Middle frontal gyrus (tissue), 1 donor: ENCODE results near the gene LCORL.
"Not testable (repeated sequence)": the region's sequence is repeated elsewhere in the genome, so short reads cannot be mapped to it uniquely, and the experiment has no call there.

ENCODE experiments used
- DNase-seq: peaks from one replicate; pipeline ENCODE4 v3.0.0-alpha.2; 2015; ENCODE audit warnings: low spot score; ENCODE audit errors: extremely low spot score

Gene LCORL

DNA sequence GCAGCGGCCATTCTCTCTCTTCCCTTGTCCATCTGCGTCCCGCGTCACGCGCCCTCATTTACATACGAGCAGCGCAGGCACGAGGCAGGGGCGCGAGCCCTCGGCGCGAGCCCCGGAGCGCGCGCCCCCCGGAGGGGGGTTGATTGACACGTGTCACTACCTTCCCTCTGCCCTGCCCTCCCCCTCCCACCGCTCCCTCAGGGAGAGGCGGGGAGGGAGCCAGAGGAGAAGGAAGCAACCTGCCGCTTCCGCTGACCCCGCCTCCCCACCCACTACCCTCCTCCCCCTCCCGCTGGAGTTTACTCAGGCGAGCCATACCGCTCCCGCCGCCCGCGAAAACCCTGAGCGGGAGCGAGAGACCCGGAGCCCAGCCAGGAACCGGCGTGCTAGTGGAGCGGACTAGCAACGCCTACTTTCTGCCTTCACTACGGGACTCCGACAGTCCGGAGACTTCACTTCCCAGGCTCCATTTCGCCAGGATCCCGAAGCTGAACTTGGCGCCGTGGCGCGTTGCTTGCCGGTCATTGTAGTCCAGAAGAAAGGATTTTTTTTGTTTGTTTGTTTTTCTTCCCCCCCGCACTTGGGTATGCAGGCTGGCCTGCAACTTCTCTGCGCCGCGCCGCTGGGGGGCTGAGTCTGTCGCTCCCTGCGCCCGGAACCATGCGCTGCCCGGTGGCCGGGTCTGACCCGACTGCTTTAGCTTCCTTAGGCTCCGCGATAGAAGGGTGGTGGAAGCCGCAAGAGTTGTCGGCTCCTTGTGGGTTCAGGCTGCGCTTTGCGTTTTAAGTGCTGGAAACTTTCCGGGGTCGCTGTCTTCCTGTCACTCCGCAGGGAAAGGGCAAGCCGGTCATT is at the start of gene LCORL:
LCORL (minus strand) TSS at position 36 of the 852 bp plus-strand sequence; CDS start at position 32, 4 bp downstream.
- DNase-seq = peak; percentile 91

- DNase-seq = no peak
Measured at GRCh38 chr4:18069810-18070209, 48.3 kb upstream of the LCORL start.

DNA sequence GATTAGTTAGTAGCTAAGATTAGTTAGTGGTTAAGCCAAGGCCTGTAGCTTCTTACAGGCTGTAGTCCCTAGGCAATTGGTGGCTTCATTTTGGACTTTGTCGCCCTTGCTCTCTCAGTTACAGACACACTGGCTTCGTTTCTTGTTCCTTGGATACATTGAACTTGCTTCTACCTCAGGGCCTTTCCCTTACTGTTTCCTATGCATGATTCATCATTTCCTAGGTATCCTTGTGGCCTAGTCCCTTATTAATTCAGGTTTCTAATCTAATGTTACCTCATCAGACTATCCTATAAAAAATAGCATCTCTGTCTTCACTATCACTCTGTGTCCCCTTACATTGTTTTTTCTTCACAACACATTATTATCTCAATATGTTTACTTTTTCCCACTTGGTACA is 45.5 kb upstream of the LCORL start:
- no peak for DNase-seq

DNA sequence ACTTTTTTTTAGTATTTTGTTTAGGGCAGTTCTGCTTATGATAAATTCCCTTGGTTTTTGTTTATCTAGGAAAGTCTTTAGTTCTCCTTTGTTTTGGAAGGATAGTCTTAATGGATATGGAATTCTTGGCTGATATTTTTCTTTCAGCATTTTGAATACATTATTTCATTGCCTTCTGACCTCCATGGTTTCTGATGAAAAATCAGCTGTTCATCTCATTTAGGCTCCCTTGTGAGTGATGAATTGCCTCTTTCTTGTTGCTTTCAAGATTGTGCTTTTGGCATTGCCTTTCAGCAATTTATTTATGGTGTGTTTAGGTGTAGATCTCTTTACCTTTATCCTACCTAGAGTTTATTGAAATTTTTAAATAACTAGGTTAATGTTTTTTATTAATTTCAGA is 41.5 kb upstream of the LCORL start:
- no peak for DNase-seq

DNA sequence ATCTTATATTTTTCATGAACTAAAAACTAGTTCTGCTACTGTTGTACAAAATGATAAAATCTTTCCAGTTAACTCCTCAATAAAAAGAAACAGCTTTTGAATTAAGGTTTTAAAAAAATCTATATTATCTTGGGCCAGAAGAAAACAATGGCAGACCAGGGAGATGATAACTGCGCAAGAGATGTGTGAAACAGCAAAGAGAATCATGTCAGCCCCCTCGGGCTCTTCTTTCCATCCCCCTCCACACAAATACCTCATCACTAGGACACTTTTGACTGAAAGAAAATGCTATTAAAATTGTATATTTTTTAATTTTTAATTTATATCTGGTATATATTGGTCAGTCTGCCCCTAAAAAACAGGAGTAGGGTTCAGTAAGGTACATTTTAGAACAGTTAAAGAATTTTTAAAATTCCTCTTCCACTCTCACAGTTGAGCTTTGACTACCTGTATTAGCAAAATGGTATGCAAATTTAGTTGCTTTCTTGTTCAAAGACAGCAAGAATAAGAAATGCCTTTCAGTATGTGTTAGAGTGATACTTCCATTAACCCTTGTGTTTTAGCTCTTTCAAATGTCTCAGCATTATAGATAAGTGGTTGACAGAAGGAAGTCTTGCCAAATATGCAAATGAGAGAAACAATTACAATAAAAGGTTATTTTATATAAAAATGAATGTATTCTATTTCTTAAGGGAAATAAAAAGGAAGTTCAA is 36.4 kb upstream of the LCORL start:
- DNase-seq = no peak

DNA sequence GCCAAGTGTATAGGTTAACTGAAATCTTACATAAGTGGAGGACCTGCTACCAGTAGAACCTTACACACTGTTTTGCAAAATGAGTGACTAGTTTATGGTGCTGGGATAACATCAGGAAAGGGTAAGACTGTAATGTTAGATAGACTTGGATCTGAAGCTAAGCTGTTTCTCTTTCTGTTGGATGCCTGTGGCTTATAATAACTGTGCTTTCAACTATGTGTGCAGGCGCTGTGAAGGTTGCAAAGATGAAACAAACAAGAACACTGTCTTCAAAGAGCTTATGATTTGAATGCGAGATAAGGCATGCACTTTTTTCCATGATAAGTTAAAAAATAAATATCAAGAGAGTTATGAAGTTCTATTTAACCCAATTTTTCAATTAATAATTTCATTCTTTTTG is 34.5 kb upstream of the LCORL start:
- no peak for DNase-seq

DNA sequence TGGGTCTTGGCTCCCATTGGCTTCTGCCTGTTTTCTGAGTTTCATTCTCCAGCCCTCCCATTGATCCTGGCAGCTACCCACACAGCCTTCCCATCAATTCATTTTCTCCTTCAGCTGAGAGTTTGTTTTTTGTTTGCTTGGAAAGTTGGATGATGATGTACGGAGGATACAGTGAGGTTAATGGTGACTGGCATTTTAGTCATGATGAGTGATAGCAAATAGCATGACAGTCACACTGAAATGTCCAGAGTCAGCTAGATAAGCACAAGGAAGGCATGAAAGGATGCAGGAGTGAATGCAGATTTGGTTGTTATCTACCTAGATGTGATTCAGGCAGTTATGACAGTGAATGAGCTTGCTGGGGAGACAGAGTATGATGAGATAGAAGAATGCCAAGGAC is 30.6 kb upstream of the LCORL start:
- no peak for DNase-seq

GRCh38 chr4:18051281-18051680 is 29.7 kb upstream of the LCORL start:
- DNase-seq = no peak

DNA sequence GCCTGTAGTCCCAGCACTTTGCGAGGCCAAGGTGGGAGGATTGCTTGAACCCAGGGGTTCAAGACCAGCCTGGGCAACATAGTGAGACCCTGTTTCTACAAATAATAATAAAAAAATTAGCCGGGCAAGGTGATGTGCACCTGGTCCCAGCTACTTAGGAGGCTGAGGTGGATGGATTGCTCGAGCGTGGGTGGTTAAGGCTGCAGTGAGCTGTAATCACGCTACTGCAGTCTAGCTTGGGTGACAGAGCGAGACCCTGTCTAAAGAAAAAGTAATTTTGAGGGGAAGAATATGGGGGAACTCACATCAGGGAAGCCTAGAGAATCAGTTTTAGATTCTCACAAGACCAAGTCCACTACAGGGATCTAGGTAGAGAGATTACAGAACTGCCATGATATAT is 28.9 kb upstream of the LCORL start:
- no peak for DNase-seq

GRCh38 chr4:18049446-18049845 is 27.9 kb upstream of the LCORL start:
- DNase-seq = no peak

DNA sequence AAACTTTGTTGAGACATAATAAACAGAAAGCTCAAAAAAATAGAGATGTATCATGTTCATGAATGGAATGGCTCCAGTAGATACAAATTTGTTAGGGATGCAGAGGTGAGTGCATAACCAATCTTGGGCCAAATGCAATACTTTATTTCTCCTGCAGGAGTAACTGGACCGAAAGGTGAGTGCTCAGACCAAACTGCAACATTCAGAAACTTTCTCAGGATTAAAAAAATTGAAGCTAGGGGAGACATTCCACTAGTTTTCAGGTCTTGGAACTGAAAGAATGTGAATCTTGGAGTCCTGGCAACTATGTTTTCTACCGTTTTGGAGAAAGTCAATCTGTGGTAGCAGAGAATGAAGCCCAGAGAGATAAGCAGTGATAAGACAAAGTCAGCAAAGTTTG is 21.2 kb upstream of the LCORL start:
- DNase-seq = no peak

- no peak for DNase-seq
Measured at GRCh38 chr4:18042012-18042411, 20.5 kb upstream of the LCORL start.

- no peak for DNase-seq
Measured at GRCh38 chr4:18041114-18041513, 19.6 kb upstream of the LCORL start.

GRCh38 chr4:18039113-18039512 is 17.6 kb upstream of the LCORL start:
- no peak for DNase-seq

- DNase-seq = not testable (repeated sequence)
Measured at GRCh38 chr4:18036369-18036768, 14.8 kb upstream of the LCORL start.

GRCh38 chr4:18034099-18034498 is 12.5 kb upstream of the LCORL start:
- DNase-seq = no peak

GRCh38 chr4:18033111-18034085 is 11.8 kb upstream of the LCORL start:
- DNase-seq = no peak

DNA sequence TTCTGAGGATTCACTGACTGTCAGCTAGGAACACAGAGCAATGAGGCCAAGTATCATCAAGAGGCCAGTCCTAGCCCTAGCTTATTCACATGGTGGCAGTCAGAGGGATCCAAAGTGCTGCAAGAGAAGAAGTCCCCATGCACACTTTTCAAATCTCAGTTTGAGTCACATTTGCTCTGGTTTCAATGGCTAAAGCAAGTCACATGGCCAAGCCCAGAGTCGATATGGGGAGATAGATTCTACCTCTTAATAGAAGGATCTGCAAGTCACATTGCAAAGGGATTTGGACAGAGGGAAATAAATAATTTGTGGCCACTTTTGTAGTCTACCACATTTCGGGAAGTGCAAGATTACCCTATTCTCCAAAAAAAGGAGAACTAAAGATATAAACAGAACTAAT is 3.7 kb upstream of the LCORL start:
- no peak for DNase-seq

GRCh38 chr4:18022572-18023050 is 1.1 kb upstream of the LCORL start:
- DNase-seq = no peak

DNA sequence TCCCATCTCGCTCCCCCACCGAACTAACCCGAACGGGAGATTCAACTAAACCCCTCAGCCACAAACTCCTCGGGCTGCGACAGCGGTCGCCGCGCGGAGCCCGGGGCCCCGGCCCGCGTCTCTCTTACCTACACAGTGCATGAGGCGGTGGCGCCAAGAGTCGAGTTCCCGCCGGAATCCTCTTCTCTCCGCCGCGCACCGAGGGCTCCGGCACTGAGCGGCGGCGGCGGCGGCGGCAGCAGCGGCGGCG is 160 bp downstream of the LCORL start:
- DNase-seq = no peak

DNA sequence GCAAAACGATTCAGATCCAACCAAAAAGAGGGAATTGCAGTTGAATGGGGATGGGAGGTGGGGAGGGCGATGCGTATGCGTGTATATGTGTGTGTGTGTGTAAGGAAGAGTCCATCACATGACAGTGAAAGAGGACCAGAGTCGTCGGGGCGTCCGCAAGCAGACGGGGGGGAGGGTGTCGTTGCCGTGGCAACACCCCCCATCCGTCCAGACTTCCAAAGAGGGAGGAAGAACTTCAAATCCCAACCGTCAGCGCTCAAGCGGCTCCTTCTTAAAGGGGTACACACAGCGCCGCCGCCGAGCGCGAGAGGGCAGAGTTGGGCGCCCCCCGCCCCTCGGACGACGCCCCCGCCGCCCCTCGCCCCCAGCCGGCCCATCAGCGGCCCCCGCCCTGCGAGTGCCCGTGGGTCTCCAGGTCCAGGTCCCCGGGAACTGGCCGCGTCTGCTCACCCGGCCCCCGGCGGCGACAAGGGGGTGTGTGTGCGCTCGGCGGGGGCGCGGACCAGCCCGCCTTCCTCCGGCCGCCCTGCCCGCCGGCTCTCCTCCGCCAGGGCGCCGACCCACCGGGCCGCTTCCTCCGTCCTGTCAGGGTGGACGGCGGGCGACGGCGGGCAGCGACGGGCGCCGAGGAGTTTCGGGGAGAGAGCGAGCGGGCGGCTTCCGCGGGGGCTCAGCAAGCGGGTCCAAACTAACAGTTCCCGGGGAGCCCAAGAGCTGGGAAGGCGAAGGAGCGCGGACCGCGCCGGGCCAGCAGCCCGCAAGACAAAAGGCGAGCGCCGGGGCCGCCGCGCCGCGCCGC is 685 bp downstream of the LCORL start:
- DNase-seq = peak; percentile 15
